Measurements from ENCODE around the gene ADAM22.
A peak's percentile ranks its signal among the peaks of the same experiment; 100 is the strongest.

DNA sequence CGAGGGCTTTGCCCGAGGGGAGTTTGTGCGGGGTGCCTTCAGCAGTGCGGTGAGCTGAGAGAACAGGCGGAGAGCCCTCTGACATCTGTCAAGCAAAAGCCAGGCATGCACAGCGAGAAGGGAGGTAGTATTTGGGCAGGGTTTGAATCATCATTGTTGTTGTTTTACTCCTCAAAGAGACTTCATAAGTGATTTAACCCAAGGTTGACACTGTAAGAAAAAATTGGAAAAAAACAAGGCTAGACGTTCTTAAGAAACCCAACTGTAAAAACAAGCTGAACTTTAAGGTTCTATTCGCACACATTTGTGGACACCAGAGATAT is 1.3 kb downstream of the ADAM22 start:
- TF ChIP-seq TAF1 (IDR thresholded peaks at IDR 0.05; ENCODE audit: borderline replicate concordance, low read depth, low read length): no peak
- TF ChIP-seq, protein P1, sequence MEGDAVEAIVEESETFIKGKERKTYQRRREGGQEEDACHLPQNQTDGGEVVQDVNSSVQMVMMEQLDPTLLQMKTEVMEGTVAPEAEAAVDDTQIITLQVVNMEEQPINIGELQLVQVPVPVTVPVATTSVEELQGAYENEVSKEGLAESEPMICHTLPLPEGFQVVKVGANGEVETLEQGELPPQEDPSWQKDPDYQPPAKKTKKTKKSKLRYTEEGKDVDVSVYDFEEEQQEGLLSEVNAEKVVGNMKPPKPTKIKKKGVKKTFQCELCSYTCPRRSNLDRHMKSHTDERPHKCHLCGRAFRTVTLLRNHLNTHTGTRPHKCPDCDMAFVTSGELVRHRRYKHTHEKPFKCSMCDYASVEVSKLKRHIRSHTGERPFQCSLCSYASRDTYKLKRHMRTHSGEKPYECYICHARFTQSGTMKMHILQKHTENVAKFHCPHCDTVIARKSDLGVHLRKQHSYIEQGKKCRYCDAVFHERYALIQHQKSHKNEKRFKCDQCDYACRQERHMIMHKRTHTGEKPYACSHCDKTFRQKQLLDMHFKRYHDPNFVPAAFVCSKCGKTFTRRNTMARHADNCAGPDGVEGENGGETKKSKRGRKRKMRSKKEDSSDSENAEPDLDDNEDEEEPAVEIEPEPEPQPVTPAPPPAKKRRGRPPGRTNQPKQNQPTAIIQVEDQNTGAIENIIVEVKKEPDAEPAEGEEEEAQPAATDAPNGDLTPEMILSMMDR (IDR thresholded peaks at IDR 0.05): no peak
- TF ChIP-seq, protein P2, sequence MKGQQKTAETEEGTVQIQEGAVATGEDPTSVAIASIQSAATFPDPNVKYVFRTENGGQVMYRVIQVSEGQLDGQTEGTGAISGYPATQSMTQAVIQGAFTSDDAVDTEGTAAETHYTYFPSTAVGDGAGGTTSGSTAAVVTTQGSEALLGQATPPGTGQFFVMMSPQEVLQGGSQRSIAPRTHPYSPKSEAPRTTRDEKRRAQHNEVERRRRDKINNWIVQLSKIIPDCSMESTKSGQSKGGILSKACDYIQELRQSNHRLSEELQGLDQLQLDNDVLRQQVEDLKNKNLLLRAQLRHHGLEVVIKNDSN (IDR thresholded peaks at IDR 0.05; ENCODE audit: borderline replicate concordance, low read depth): no peak
- TF ChIP-seq NRF1 (IDR thresholded peaks at IDR 0.05; ENCODE audit: low read depth, low read length): no peak
- TF ChIP-seq SIN3A (IDR thresholded peaks at IDR 0.05; ENCODE audit: borderline replicate concordance, low read depth, low read length): no peak
- TF ChIP-seq RAD21 (IDR thresholded peaks at IDR 0.05; ENCODE audit: low read length): no peak
- TF ChIP-seq NFIC (IDR thresholded peaks at IDR 0.05; ENCODE audit: borderline replicate concordance): no peak
- peak; percentile 98 for TF ChIP-seq MXI1 (IDR thresholded peaks at IDR 0.05; ENCODE audit: low read depth, low read length)
- TF ChIP-seq, protein P3, sequence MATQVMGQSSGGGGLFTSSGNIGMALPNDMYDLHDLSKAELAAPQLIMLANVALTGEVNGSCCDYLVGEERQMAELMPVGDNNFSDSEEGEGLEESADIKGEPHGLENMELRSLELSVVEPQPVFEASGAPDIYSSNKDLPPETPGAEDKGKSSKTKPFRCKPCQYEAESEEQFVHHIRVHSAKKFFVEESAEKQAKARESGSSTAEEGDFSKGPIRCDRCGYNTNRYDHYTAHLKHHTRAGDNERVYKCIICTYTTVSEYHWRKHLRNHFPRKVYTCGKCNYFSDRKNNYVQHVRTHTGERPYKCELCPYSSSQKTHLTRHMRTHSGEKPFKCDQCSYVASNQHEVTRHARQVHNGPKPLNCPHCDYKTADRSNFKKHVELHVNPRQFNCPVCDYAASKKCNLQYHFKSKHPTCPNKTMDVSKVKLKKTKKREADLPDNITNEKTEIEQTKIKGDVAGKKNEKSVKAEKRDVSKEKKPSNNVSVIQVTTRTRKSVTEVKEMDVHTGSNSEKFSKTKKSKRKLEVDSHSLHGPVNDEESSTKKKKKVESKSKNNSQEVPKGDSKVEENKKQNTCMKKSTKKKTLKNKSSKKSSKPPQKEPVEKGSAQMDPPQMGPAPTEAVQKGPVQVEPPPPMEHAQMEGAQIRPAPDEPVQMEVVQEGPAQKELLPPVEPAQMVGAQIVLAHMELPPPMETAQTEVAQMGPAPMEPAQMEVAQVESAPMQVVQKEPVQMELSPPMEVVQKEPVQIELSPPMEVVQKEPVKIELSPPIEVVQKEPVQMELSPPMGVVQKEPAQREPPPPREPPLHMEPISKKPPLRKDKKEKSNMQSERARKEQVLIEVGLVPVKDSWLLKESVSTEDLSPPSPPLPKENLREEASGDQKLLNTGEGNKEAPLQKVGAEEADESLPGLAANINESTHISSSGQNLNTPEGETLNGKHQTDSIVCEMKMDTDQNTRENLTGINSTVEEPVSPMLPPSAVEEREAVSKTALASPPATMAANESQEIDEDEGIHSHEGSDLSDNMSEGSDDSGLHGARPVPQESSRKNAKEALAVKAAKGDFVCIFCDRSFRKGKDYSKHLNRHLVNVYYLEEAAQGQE (IDR thresholded peaks at IDR 0.05; ENCODE audit: low read depth, low read length): no peak
- TF ChIP-seq, protein P4, sequence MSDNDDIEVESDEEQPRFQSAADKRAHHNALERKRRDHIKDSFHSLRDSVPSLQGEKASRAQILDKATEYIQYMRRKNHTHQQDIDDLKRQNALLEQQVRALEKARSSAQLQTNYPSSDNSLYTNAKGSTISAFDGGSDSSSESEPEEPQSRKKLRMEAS (IDR thresholded peaks at IDR 0.05; ENCODE audit: low read depth): no peak
- no peak for TF ChIP-seq FOXJ3 (CRISPR knock-in tag; IDR thresholded peaks at IDR 0.05)
- no peak for TF ChIP-seq CHD2 (IDR thresholded peaks at IDR 0.05; ENCODE audit: low read length, partially characterized antibody)
- TF ChIP-seq POLR2AphosphoS5 (IDR thresholded peaks at IDR 0.05; ENCODE audit: low read depth, low read length): no peak

Measured in SK-N-SH (cell line).